Measurements from ENCODE around the gene ARAP3. TPM values are rescaled to one million over a fixed set of nuclear protein-coding genes. Genes with fewer than 3 reads are reported as not detected.

The ARAP3 gene
- total RNA-seq, 3 donors from 2014 or later, result 2.6 to 12.1 (median 5.9) TPM

DNA sequence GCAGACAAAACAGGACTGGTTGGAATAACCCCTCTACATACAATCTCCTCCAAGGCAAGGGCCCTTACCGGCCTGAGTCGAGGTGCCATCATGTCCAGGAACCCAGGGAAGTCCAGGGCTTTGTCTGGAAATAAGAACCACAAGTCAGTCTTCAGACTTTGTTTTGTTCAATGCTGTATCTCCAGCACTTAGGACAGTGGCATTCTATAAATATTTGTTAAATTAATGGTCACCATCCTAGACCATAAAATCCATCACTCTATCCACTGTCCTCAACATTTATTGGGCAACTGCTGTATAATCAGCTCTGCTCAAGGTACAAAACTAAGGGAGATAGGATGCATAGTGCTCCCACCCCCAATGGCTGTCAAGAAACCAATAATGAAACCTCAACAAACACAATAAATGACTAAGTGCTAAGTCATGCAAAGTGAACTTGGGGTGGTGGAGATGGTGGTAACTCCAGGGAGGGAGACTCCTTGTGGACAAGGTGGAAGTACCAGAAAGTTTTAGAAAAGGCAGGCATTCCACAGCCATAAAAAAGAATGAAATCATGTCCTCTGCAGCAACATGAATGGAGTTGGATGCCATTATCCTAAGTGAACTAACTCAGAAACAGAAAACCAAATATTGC lies 40.3 kb downstream of the ARAP3 start:
- intact Hi-C loops (cut with DNase I; ENCODE audit: low total_unique reads), result no loop called here
- Histone ChIP-seq H3K4me1 (peaks cover 0 to 9% of the 10 kb centered on the region in 2 donors), H3K4me3 (no peak overlapping the region), H3K36me3 (no peaks in the 10 kb centered on the region), H3K27me3 (no peaks in the 10 kb centered on the region), H3K9me3 (no peaks in the 10 kb centered on the region), H3K27ac (no peak overlapping the region)
- no peak for TF ChIP-seq POLR2A (IDR thresholded peaks at IDR 0.05)
- no peak for TF ChIP-seq POLR2AphosphoS5 (IDR thresholded peaks at IDR 0.05)
- TF ChIP-seq CTCF (IDR thresholded peaks at IDR 0.05), result no peak
- no peak for DNase-seq (ENCODE audit: low spot score in 2 of 2)

DNA sequence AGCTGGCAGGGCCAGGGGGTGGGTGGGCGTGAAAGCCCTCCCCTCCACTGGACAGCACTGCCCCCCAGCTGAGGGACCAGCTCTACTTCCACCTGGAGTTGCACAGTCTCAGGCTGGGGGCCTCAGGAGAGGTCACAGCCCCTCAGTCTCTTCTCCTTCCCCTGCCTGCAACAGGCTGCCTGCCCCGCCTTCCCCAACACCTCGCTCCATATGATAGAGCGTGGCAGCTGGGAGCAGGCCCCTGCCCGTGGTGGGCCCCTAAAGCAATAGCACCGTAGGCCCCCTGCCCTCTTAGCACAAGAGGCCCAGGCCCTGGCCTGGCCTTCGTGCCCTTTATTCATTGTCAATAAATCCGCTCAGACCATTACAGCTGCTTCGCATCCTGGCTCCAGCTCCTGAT lies 41.3 kb downstream of the ARAP3 start:
- Histone ChIP-seq H3K27me3 (no peaks in the 10 kb centered on the region), H3K4me3 (no peak overlapping the region), H3K9me3 (no peaks in the 10 kb centered on the region), H3K4me1 (peaks cover 3 to 9% of the 10 kb centered on the region in 2 donors), H3K27ac (no peak overlapping the region), H3K36me3 (no peaks in the 10 kb centered on the region)
- no peak for DNase-seq (ENCODE audit: low spot score in 2 of 2)
- TF ChIP-seq CTCF (IDR thresholded peaks at IDR 0.05), result no peak
- no peak for TF ChIP-seq POLR2A (IDR thresholded peaks at IDR 0.05)
- no peak for TF ChIP-seq POLR2AphosphoS5 (IDR thresholded peaks at IDR 0.05)
- intact Hi-C loops (cut with DNase I; ENCODE audit: low total_unique reads), result no loop called here

- H3K36me3 ChIP-seq, result no peaks in the 10 kb centered on the region
- no peaks in the 10 kb centered on the region for H3K9me3 ChIP-seq
- H3K4me3 ChIP-seq, result no peak overlapping the region
- intact Hi-C loops (cut with DNase I; ENCODE audit: low total_unique reads), result no loop called here
- H3K27ac ChIP-seq, result no peak overlapping the region
- TF ChIP-seq CTCF (IDR thresholded peaks at IDR 0.05) (no peak), POLR2AphosphoS5 (IDR thresholded peaks at IDR 0.05) (no peak), POLR2A (IDR thresholded peaks at IDR 0.05) (no peak)
- H3K4me1 ChIP-seq, result peaks cover 9 to 10% of the 10 kb centered on the region in 2 donors
- no peak for DNase-seq (ENCODE audit: low spot score in 2 of 2)
- H3K27me3 ChIP-seq, result no peaks in the 10 kb centered on the region
Measured at GRCh38 chr5:141640051-141640415, 42.0 kb downstream of the ARAP3 start.

DNA sequence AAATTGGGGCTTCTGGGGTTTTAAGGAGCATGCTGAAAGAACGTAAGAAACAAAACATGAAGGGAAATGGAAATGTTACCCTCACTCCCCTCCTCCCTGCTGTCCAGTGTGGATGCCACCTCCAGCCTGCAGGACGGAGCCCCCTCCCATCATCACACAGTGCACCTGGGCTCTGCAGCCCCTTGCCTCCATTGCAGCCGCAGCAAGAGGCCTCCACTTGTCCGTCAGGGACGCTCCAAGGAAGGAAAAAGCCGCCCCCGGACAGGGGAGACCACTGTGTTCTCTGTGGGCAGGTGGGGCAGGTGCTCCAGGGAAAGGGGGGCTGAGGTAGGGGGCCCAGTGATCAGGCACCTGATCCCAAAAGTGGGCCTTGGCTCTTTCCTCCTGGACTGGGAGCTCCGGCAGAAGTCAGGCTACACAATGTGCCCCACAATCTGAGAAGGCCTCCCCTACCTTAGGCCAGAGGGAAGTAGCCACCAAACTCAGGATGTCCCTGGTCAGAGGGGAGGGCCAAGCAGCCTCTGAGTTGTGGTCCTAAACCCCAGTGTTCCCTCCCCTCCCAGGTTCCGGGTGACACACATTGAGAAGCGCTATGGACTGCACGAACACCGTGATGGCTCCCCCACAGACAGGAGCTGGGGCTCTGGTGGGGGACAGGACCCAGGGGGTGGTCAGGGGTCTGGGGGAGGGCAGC lies 42.5 kb downstream of the ARAP3 start:
- Histone ChIP-seq H3K9me3 (no peaks in the 10 kb centered on the region), H3K27ac (no peak overlapping the region), H3K27me3 (no peaks in the 10 kb centered on the region), H3K4me3 (no peak overlapping the region), H3K4me1 (peaks cover 9 to 15% of the 10 kb centered on the region in 2 donors), H3K36me3 (no peaks in the 10 kb centered on the region)
- intact Hi-C loops (cut with DNase I; ENCODE audit: low total_unique reads), result no loop called here
- no peak for DNase-seq (ENCODE audit: low spot score in 2 of 2)
- TF ChIP-seq CTCF (IDR thresholded peaks at IDR 0.05) (no peak), POLR2AphosphoS5 (IDR thresholded peaks at IDR 0.05) (no peak), POLR2A (IDR thresholded peaks at IDR 0.05) (no peak)

DNA sequence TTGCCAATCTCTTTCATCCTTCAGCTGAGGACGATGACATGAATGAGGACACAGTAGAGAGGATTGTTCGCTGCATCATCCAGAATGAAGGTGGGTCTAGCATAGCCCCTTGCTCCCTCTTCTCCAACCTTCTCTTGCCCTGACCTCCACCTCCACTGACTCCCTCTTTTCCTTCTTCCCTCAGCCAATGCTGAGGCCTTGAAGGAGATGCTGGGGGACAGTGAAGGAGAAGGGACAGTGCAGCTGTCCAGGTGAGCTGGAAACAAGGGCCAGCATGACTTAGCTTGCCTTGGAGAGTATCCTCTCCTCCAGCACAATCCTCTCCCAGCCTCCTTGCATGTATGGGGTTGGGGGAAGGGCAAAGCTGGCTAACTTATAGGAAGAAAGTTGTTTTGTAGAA lies 43.3 kb downstream of the ARAP3 start:
- Histone ChIP-seq H3K27me3 (no peaks in the 10 kb centered on the region), H3K4me1 (peaks cover 9 to 19% of the 10 kb centered on the region in 2 donors), H3K36me3 (no peaks in the 10 kb centered on the region), H3K4me3 (no peak overlapping the region), H3K27ac (no peak overlapping the region), H3K9me3 (no peaks in the 10 kb centered on the region)
- no peak for DNase-seq (ENCODE audit: low spot score in 2 of 2)
- no peak for TF ChIP-seq POLR2A (IDR thresholded peaks at IDR 0.05)
- TF ChIP-seq POLR2AphosphoS5 (IDR thresholded peaks at IDR 0.05), result no peak
- no peak for TF ChIP-seq CTCF (IDR thresholded peaks at IDR 0.05)
- intact Hi-C loops (cut with DNase I; ENCODE audit: low total_unique reads), result no loop called here
